A673 (cell line): ENCODE data around the gene ZNF3. TPM values are rescaled to one million over a fixed set of nuclear protein-coding genes. Genes with fewer than 3 reads are reported as not detected.
A peak's percentile ranks its signal among the peaks of the same experiment; 100 is the strongest.

ENCODE experiments used
- BruUV-seq: library from RNA; stranded (reverse); fragments of 400-500 nt; replicated peaks from 2 replicates; lab custom pipeline; 2021; lab: Mats Ljungman, UMichigan
- CTCF ChIA-PET: fragments of 300-600 bp; sonication (Branson Sonifier 250); formaldehyde crosslinking; loops from one replicate; lab custom pipeline; 2022; ENCODE audit warnings: antibody characterized with exemption; lab: Charles Lee
- POLR2A ChIA-PET: fragments of 300-600 bp; sonication (Branson Sonifier 250); formaldehyde crosslinking; loops from one replicate; lab custom pipeline; 2022; ENCODE audit warnings: antibody characterized with exemption; ENCODE audit not compliant: low non-redundant PET; lab: Charles Lee
- DNase-seq: peaks from one replicate; pipeline ENCODE4 v3.0.0-alpha.2; 2015; ENCODE audit warnings: low spot score
- H3K27ac ChIP-seq: fragments of 200-600 bp; sonication (generic); 2 replicates; pipeline ENCODE4 v1.5.1; 2016; ENCODE audit warnings: mixed run types, low read depth, mild to moderate bottlenecking, mixed read lengths, antibody characterized with exemption, low read length; ENCODE audit not compliant: poor library complexity, severe bottlenecking
- H3K27me3 ChIP-seq: fragments of 200-600 bp; sonication (generic); replicated peaks from 2 replicates; pipeline ENCODE4 v1.6.1; 2017; ENCODE audit warnings: mixed run types, low read depth, mild to moderate bottlenecking, mixed read lengths, antibody characterized with exemption, low read length; ENCODE audit not compliant: insufficient read depth, poor library complexity
- H3K36me3 ChIP-seq: fragments of 200-600 bp; sonication (generic); 2 replicates; pipeline ENCODE4 v1.6.1; 2016; ENCODE audit warnings: mixed run types, mild to moderate bottlenecking, mixed read lengths, antibody characterized with exemption, low read length; ENCODE audit not compliant: insufficient read depth, poor library complexity, severe bottlenecking
- H3K4me1 ChIP-seq: fragments of 200-600 bp; sonication (generic); 2 replicates; pipeline ENCODE4 v1.6.1; 2017; ENCODE audit warnings: mixed run types, mild to moderate bottlenecking, mixed read lengths, antibody characterized with exemption, low read length; ENCODE audit not compliant: insufficient read depth, poor library complexity, severe bottlenecking
- H3K4me3 ChIP-seq: fragments of 200-600 bp; sonication (generic); 2 replicates; pipeline ENCODE4 v1.5.1; 2016; ENCODE audit warnings: low read depth, mixed run types, mild to moderate bottlenecking, mixed read lengths, low read length; ENCODE audit not compliant: poor library complexity, severe bottlenecking
- H3K9me3 ChIP-seq: fragments of 200-600 bp; sonication (generic); 2 replicates; pipeline ENCODE4 v1.6.1; 2016; ENCODE audit warnings: mixed run types, low read depth, mild to moderate bottlenecking, mixed read lengths, antibody characterized with exemption, low read length; ENCODE audit not compliant: poor library complexity, severe bottlenecking
- EZH2 ChIP-seq: fragments of 200-600 bp; sonication (generic); IDR thresholded peaks from 2 replicates; pipeline ENCODE4 v1.6.1; 2017; ENCODE audit warnings: borderline replicate concordance, low read depth, mild to moderate bottlenecking, mixed read lengths, antibody characterized with exemption, low read length; ENCODE audit not compliant: poor library complexity, severe bottlenecking
- intact Hi-C: fragments of 100-400 bp; cut with micrococcal nuclease; formaldehyde crosslinking; loops from one replicate; pipeline ENCODE4 v1.10.0; 2022; ENCODE audit not compliant: unreplicated experiment
- total RNA-seq: library from RNA; stranded (reverse); gene quantifications from 2 replicates; pipeline ENCODE4 v1.2.3, GENCODE V29; 2021
- TF ChIP-seq, protein P1 (sequence below): fragments of 300-800, 200-600 bp; sonication (generic); conservative IDR thresholded peaks from 2 replicates; pipeline ENCODE4 v1.5.1; 2017; ENCODE audit warnings: low read depth, mild to moderate bottlenecking, antibody characterized with exemption, low read length, moderate library complexity, mixed read lengths

ZNF3 gene
- total RNA-seq, 1 experiment from 2014 or later, result 50.2 TPM

DNA sequence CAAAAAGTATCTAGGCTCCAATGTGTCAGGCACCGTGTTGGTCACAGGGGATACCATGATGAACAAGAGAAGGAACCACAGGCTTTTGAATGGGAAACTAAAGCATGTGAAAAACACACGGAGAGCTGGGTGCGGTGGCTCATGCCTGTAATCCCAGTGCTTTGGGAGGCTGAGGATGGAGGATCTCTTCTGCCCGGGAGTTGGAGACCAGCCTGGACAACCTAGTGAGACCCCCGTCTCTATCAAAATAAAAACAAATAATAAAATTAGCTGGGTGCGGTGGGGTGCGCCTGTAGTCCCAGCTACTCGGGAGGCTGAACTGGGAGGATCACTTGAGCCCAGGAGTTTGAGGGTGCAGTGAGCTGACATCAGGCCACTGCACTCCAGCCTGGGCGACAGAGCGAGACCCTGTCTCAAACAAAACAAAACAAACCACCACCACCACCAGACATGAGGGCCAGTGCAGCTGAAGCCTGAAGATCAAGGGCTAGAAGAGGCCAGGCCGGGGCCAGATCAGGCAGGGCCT is 6.6 kb upstream of the ZNF3 start:
- intact Hi-C loops, result no loop called here
- H3K36me3 ChIP-seq, result peaks cover 31% of the 10 kb centered on the region
- peak overlapping the region; percentile 91 for H3K27ac ChIP-seq
- no peaks in the 10 kb centered on the region for H3K27me3 ChIP-seq
- peaks cover 39% of the 10 kb centered on the region for H3K4me1 ChIP-seq
- ChIA-PET CTCF (no interaction called here), POLR2A (no interaction called here)
- BruUV-seq, result no TSS peak
- peak overlapping the region; percentile 94 for H3K4me3 ChIP-seq
- DNase-seq, result no peak
- TF ChIP-seq, protein P1, sequence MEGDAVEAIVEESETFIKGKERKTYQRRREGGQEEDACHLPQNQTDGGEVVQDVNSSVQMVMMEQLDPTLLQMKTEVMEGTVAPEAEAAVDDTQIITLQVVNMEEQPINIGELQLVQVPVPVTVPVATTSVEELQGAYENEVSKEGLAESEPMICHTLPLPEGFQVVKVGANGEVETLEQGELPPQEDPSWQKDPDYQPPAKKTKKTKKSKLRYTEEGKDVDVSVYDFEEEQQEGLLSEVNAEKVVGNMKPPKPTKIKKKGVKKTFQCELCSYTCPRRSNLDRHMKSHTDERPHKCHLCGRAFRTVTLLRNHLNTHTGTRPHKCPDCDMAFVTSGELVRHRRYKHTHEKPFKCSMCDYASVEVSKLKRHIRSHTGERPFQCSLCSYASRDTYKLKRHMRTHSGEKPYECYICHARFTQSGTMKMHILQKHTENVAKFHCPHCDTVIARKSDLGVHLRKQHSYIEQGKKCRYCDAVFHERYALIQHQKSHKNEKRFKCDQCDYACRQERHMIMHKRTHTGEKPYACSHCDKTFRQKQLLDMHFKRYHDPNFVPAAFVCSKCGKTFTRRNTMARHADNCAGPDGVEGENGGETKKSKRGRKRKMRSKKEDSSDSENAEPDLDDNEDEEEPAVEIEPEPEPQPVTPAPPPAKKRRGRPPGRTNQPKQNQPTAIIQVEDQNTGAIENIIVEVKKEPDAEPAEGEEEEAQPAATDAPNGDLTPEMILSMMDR, result no peak
- TF ChIP-seq EZH2, result no peak
- no peaks in the 10 kb centered on the region for H3K9me3 ChIP-seq

DNA sequence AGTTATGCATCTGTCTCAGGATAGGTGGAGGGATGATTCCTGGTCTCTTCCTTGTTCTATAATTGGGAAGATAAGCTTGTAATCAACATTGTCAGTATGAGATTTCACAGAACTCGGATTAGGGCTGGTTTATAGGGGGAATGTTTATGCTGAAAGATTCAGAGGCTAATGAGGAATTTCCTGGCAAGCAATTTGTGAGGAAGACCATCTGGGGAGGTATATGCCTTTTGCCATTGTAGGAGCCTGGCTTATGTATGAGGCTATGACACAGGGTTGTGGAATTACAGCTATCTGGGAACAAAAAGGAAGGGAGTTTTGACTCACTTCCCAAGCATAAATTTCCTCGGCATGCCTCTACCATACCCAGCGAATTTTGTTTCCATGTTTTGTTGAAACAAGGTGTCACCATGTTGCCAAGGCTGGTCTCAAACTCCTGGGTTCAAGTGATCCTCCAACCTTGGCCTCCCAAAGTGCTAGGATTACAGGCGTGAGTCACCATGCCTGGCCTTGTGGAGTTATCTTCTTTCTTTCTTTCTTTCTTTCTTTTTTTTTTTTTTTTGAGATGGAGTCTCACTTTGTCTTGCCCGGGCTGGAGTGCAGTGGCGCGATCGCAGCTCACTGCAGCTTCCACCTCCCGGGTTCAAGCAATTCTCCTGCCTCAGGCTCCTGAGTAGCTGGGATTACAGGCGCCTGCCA is 5.7 kb upstream of the ZNF3 start:
- no peak overlapping the region for H3K4me3 ChIP-seq
- intact Hi-C loops, result no loop called here
- H3K27ac ChIP-seq, result peak overlapping the region; percentile 91
- no TSS peak for BruUV-seq
- TF ChIP-seq, protein P1, result no peak
- POLR2A ChIA-PET, result interaction anchor here (0.6 to 0.7 kb wide), 2 partner anchors 11 to 42 kb away, joined by 3 read pairs; no protein-coding TSS in a partner anchor
- peak; percentile 98 for DNase-seq
- no peaks in the 10 kb centered on the region for H3K27me3 ChIP-seq
- peaks cover 39% of the 10 kb centered on the region for H3K4me1 ChIP-seq
- CTCF ChIA-PET, result no interaction called here
- H3K36me3 ChIP-seq, result peaks cover 22% of the 10 kb centered on the region
- no peaks in the 10 kb centered on the region for H3K9me3 ChIP-seq

DNA sequence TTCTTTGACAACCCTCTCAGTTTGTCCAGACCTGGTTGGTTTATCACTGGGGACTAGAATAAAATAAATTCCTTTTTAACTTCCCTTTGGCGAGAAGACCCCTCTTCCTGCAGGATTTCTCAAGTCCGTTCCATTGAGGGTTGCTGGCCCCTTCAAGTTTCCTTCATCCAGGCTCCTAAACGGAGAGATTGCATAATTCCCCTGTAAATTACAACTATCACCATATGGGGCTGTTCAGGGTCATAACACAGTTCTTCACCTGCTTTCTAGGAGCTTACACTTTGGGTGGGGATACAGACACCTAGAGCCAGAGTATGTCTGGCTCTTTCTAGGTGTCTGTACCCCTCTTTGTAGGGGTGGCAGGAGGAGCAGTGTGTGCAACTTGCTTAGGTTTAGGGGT is 4.0 kb upstream of the ZNF3 start:
- peaks cover 5% of the 10 kb centered on the region for H3K36me3 ChIP-seq
- ChIA-PET POLR2A (no interaction called here), CTCF (no interaction called here)
- DNase-seq, result no peak
- no TSS peak for BruUV-seq
- TF ChIP-seq EZH2, result no peak
- TF ChIP-seq, protein P1, result no peak
- H3K27me3 ChIP-seq, result no peaks in the 10 kb centered on the region
- no peak overlapping the region for H3K27ac ChIP-seq
- no peaks in the 10 kb centered on the region for H3K9me3 ChIP-seq
- intact Hi-C loops, result no loop called here
- H3K4me1 ChIP-seq, result peaks cover 34% of the 10 kb centered on the region
- H3K4me3 ChIP-seq, result no peak overlapping the region
